Keratinocyte (primary cell): ENCODE results near the gene AKAP8L. TPM values are rescaled to one million over a fixed set of nuclear protein-coding genes. Genes with fewer than 3 reads are reported as not detected.
A peak's percentile ranks its signal among the peaks of the same experiment; 100 is the strongest.

Experiments
- DNase-seq: peaks from one replicate; pipeline ENCODE4 v3.0.0-alpha.2; 2011; ENCODE audit warnings: low read depth, missing footprints, low spot score
- FAIRE-seq: peaks from 2 replicates; lab custom pipeline; 2011; peaks lifted over from hg19 to GRCh38; lab: Jason Lieb, UNC
- H2AFZ ChIP-seq: 2 replicates; pipeline ENCODE4 v1.6.0; 2012; ENCODE audit warnings: low read length, control low read depth, inconsistent platforms; ENCODE audit not compliant: control insufficient read depth
- H3K27ac ChIP-seq: 2 replicates; pipeline ENCODE4 v1.5.1; 2011; ENCODE audit warnings: low read length; ENCODE audit not compliant: control insufficient read depth, insufficient read depth
- H3K27me3 ChIP-seq: 3 replicates; pipeline ENCODE4 v1.6.0; 2011; ENCODE audit warnings: low read length; ENCODE audit not compliant: control insufficient read depth, insufficient read depth; ENCODE audit errors: extremely low read depth
- H3K36me3 ChIP-seq, 2 experiments: 2 replicates in 1 of 2; 3 replicates in 1 of 2; pipeline ENCODE4 v1.5.1; 2011; ENCODE audit warnings: low read length in 2 of 2, mild to moderate bottlenecking in 1 of 2; ENCODE audit not compliant: control insufficient read depth in 2 of 2, insufficient read depth in 2 of 2; ENCODE audit errors: extremely low read depth in 1 of 2
- H3K4me1 ChIP-seq: 3 replicates; pipeline ENCODE4 v1.5.1; 2011; ENCODE audit warnings: low read length; ENCODE audit not compliant: control insufficient read depth, insufficient read depth; ENCODE audit errors: extremely low read depth
- H3K4me2 ChIP-seq: 3 replicates; pipeline ENCODE4 v1.6.0; 2011; ENCODE audit warnings: low read depth, low read length; ENCODE audit not compliant: control insufficient read depth, insufficient read depth; ENCODE audit errors: extremely low read depth
- H3K4me3 ChIP-seq, 3 experiments: fragments of 200-600 bp in 1 of 3; sonication (generic) in 1 of 3; 2 replicates in 2 of 3; 3 replicates in 1 of 3; pipeline ENCODE4 v1.5.1; 2011 to 2016; ENCODE audit warnings: low read length in 3 of 3, mild to moderate bottlenecking in 3 of 3, control low read depth in 2 of 3, inconsistent platforms in 1 of 3, low read depth in 1 of 3, mixed read lengths in 1 of 3, mixed run types in 1 of 3, moderate library complexity in 1 of 3; ENCODE audit not compliant: control insufficient read depth in 2 of 3, insufficient read depth in 2 of 3; ENCODE audit errors: extremely low read depth in 1 of 3
- H3K79me2 ChIP-seq: 2 replicates; pipeline ENCODE4 v1.6.0; 2012; ENCODE audit warnings: low read length; ENCODE audit not compliant: control insufficient read depth, insufficient read depth
- H3K9ac ChIP-seq: 3 replicates; pipeline ENCODE4 v1.6.0; 2011; ENCODE audit warnings: low read length; ENCODE audit not compliant: control insufficient read depth, insufficient read depth; ENCODE audit errors: extremely low read depth
- H3K9me1 ChIP-seq: 3 replicates; pipeline ENCODE4 v1.6.0; 2011; ENCODE audit warnings: low read length; ENCODE audit not compliant: control insufficient read depth, insufficient read depth; ENCODE audit errors: extremely low read depth
- H3K9me3 ChIP-seq: 2 replicates; pipeline ENCODE4 v1.5.1; 2012; ENCODE audit warnings: low read depth, low read length; ENCODE audit not compliant: control insufficient read depth
- H4K20me1 ChIP-seq: 3 replicates; pipeline ENCODE4 v1.6.0; 2011; ENCODE audit warnings: low read length; ENCODE audit not compliant: control insufficient read depth, insufficient read depth; ENCODE audit errors: extremely low read depth
- CTCF ChIP-seq, 3 experiments: IDR thresholded peaks in 1 of 3; conservative IDR thresholded peaks in 1 of 3; optimal IDR thresholded peaks in 1 of 3; 2 replicates in 2 of 3; 3 replicates in 1 of 3; pipeline versions ENCODE3 to v1.5.1; 2011; ENCODE audit warnings: low read length in 3 of 3, mild to moderate bottlenecking in 3 of 3, moderate library complexity in 2 of 3, control low read depth in 1 of 3, inconsistent platforms in 1 of 3; ENCODE audit not compliant: insufficient read depth in 2 of 3; ENCODE audit errors: extremely low read depth in 1 of 3
- EZH2 ChIP-seq: IDR thresholded peaks from one replicate; pipeline ENCODE4 v1.6.1; 2012; ENCODE audit warnings: inconsistent platforms, mild to moderate bottlenecking, low read length, moderate library complexity
- dilution Hi-C: fragments of 300-500 bp; cut with MboI; formaldehyde crosslinking; loops from one replicate; pipeline ENCODE4 v1.7.0; 2020; ENCODE audit warnings: low sequenced_read_pairs; ENCODE audit not compliant: extremely low pct_ligation_motif_present
- polyA plus RNA-seq, 5 experiments: library from polyadenylated mRNA; depleted of rRNA in 3 of 5; stranded (reverse) in 3 of 5; stranded (forward) in 1 of 5; unstranded in 1 of 5; fragments of >200 nt; gene quantifications; 1 replicate in 1 of 5; 2 replicates in 3 of 5; 3 replicates in 1 of 5; pipeline versions ENCODE4 v1.2.1 to v1.2.3, GENCODE V29; 2011 to 2012; ENCODE audit warnings: missing spikeins in 2 of 5, low read depth in 1 of 5, low replicate concordance in 1 of 5

AKAP8L gene
- polyA plus RNA-seq, 1 donor (not counting 4 experiments of a cell fraction or from before 2014, with no cell fraction given), result 48.2 TPM

- peaks cover 2% of the 10 kb centered on the region for H3K9me3 ChIP-seq
- DNase-seq (no peak), FAIRE-seq (no peak)
- peaks cover 53% of the 10 kb centered on the region for H3K79me2 ChIP-seq
- peak overlapping the region; percentile 81 for H2AFZ ChIP-seq
- peaks cover 11% of the 10 kb centered on the region for H3K4me1 ChIP-seq
- no peak for TF ChIP-seq CTCF (optimal IDR thresholded peaks at IDR 0.05 in 1 of 3, IDR thresholded peaks at IDR 0.05 in 1 of 3, conservative IDR thresholded peaks at IDR 0.05 in 1 of 3; ENCODE audit: extremely low read depth in 1 of 3, insufficient read depth in 2 of 3, low read length in 3 of 3)
- H3K36me3 ChIP-seq, result peaks cover 4 to 12% of the 10 kb centered on the region in 2 experiments
- dilution Hi-C loops, result no loop called here
- H3K27ac ChIP-seq, result peak overlapping the region; percentile 77
- H4K20me1 ChIP-seq, result peaks cover 11% of the 10 kb centered on the region
- H3K9me1 ChIP-seq, result no peaks in the 10 kb centered on the region
- H3K4me3 ChIP-seq, result peak overlapping the region; percentile 90 to 97 (median 93)
- peak overlapping the region; percentile 94 for H3K9ac ChIP-seq
- H3K4me2 ChIP-seq, result peak overlapping the region; percentile 85
- no peaks in the 10 kb centered on the region for H3K27me3 ChIP-seq
These were observed 583 bp downstream of the AKAP8L start for GRCh38 chr19:15418231-15418578.

- no peaks in the 10 kb centered on the region for H3K9me1 ChIP-seq
- peaks cover 58% of the 10 kb centered on the region for H3K79me2 ChIP-seq
- TF ChIP-seq CTCF (optimal IDR thresholded peaks at IDR 0.05 in 1 of 3, IDR thresholded peaks at IDR 0.05 in 1 of 3, conservative IDR thresholded peaks at IDR 0.05 in 1 of 3; ENCODE audit: extremely low read depth in 1 of 3, insufficient read depth in 2 of 3, low read length in 3 of 3), result no peak
- no peak for TF ChIP-seq EZH2
- H3K36me3 ChIP-seq, result peaks cover 0 to 9% of the 10 kb centered on the region in 2 experiments
- peaks cover 11% of the 10 kb centered on the region for H3K4me1 ChIP-seq
- no peak for DNase-seq
- dilution Hi-C loops, result no loop called here
- no peaks in the 10 kb centered on the region for H3K9me3 ChIP-seq
- H4K20me1 ChIP-seq, result peaks cover 12% of the 10 kb centered on the region
- peak overlapping the region; percentile 85 for H3K4me2 ChIP-seq
- H3K4me3 ChIP-seq, result peak overlapping the region; percentile 90 to 97 (median 93)
- peak overlapping the region; percentile 77 for H3K27ac ChIP-seq
- no peak overlapping the region for H2AFZ ChIP-seq
- H3K9ac ChIP-seq, result peak overlapping the region; percentile 94
- FAIRE-seq, result peak; percentile 20
- no peaks in the 10 kb centered on the region for H3K27me3 ChIP-seq
These were observed 1.1 kb downstream of the AKAP8L start for GRCh38 chr19:15417699-15418098.
